Stimulated activated CD4-positive, alpha-beta T cell treated with anti-CD3 and anti-CD28 coated beads, Interleukin-1b, Interleukin-23, amount 100 ng/mL, for 4 hours (primary cell): ENCODE measurements around the gene SH3PXD2A.

ENCODE experiments used
- DNase-seq, 2 donors: peaks; one replicate each; pipeline ENCODE4 v3.0.0-alpha.2; 2020; ENCODE audit warnings: low read depth in 2 of 2

Gene SH3PXD2A

DNA sequence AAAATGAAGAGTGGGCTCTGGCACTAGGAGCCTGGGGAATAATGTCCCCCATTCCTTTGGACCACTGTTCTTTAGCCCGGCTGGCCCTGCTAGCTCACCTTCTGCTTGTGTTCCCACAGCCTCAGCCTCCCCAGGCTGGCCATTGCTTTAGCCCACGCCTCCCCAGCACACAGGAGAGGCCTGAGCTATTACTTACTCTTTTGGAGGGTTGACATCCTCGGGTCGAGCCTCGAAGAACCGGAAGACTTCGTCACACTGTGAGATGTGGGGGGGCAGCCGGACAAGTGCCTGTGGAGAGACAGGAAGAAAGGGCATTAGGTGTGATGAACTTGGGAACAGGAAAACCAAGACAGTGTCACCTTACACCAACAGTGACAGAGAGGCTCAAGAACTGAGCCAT is 131.3 kb downstream of the SH3PXD2A start:
- no peak for DNase-seq

DNA sequence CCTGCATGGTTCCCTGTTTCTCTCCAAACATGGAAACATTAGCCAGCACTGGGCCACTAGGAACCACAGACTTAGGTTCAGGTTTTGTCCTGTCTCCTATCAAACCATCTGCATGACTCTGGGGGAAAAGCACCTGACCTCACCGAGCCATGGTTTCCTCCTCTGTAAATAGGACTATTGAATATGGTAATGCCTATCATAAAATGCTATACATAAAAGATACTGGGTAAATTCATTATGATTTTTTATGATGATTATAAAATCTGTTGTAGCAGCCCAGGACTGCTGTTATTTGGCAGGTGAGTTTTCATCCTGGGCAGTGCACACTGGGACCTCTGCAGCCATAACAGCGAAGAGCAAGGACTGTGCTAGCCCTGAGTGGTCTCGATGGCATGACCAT is 131.8 kb downstream of the SH3PXD2A start:
- no peak for DNase-seq

DNA sequence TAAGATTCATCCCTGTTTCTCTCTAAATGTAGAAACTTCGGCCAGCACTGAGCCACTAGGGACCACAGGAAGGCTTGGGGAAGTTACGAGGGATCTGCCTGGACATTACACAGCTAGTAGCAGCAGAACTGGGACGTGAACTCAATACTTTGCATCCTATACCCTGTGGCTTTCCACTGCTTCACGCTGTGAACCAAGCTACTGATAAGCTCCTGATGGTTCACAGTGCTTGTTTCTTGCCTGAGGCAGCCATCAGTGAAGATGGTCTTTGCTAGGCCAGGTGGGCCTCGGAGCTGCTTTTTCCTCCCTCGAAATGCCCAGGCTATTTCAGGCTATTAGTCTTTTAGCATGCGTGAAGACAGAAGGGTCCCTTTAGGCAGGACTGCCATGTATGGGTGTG is 132.7 kb downstream of the SH3PXD2A start:
- DNase-seq, result no peak

DNA sequence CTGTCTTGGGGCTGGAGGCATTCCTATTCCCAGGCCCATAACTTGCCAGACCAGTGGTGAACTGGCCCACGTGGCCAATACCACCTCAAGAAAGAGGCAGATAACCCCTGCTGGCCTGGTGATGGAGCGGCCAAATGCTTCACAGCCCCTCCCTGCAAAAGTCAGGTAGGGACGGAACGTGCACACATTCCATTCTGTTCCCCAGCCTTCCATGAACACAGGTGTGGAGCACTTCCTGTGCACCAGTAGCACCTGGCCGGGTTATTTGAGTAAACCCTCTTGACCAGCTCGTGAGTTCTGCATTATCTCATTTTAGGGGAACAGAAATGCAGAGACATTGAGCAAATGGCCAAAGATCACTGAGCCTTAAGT is 134.4 kb downstream of the SH3PXD2A start:
- DNase-seq, result no peak

GRCh38 chr10:103720328-103720963 is 134.9 kb downstream of the SH3PXD2A start:
- DNase-seq, result no peak

DNA sequence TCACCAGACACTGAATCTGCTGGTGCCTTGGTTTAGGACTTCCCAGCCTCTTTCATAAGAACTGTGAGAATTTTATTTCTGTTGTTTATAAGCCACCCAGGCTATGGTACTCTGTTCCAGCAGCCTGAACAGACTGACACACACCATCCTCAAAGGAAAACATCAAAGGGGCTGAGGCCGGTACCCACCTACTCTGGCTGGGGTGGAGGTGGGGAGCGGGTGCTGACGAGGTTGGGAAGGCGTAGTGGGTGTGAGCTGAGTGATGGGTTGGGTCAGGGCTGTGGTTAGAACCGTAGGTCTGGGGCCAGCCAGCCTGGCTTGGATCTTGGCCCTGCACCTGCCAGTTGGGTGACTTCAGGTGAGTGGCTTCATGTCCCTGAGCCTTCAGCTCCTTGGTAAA is 136.3 kb downstream of the SH3PXD2A start:
- no peak for DNase-seq

GRCh38 chr10:103718247-103718620 is 137.1 kb downstream of the SH3PXD2A start:
- no peak for DNase-seq

- no peak for DNase-seq
Observed at GRCh38 chr10:103717341-103718246, 137.8 kb downstream of the SH3PXD2A start.

GRCh38 chr10:103716206-103717160 is 138.9 kb downstream of the SH3PXD2A start:
- DNase-seq, result no peak

DNA sequence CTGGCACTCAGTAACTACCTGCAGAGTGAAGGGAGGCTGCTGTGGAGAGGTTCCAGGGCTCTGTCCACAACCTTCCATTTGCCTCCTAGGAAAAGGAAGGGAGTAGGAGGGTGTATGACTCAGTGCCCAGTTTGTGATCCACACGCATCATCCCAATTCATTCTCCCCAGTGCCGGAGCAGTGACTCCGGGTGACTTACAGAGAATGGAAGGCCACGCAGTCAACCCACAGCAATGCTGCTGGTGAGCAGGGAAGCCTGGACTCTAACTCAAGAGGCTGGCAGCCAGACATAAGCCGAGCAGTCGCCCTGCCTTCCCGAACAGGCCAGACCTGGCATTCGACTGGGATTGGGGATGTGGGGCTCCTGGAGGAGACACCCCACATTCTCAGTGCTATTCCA is 139.9 kb downstream of the SH3PXD2A start:
- no peak for DNase-seq

- no peak for DNase-seq
Observed at GRCh38 chr10:103714232-103714891, 141.0 kb downstream of the SH3PXD2A start.

DNA sequence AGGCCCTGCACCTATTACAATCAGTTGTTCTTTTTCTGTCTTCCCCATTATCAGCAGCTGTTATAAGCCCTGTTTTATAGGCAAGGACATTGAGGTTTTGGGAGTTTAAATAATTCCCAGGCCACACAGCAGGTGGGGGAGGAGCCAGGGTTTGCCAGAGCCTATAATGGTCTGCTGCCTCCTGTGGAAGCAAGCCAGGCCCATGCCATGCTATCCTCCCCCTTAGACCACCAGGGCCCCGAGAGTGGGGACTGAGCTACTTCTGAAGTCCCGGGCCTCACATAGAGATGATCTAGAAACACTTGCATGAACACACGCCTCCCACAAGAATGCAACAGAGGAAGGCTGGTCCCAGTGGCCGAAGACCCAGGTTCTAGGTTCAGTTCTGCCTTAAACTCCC is 141.7 kb downstream of the SH3PXD2A start:
- no peak for DNase-seq

GRCh38 chr10:103712898-103713498 is 142.4 kb downstream of the SH3PXD2A start:
- peak; percentile 77 for DNase-seq

DNA sequence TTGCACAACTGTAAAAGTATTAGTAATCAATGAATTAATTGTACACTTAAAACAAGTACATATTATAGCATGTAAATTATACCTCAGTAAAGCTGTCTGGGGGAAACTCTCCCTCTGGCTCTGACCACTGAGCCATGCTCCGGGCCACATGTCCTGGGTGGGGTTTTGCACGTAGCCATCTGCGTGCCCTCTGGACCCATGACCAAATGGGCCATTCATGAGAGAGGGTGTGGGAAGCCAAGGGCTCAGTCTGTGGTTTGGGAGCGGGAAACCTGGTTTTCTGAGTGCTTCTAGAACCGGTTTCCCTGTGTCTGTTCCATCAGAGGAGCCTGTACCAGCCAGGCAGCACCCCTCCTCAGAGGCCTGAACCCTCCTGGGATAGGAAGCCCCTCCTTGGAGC is 143.2 kb downstream of the SH3PXD2A start:
- DNase-seq, result no peak

- no peak for DNase-seq
Observed at GRCh38 chr10:103711351-103711994, 143.9 kb downstream of the SH3PXD2A start.

DNA sequence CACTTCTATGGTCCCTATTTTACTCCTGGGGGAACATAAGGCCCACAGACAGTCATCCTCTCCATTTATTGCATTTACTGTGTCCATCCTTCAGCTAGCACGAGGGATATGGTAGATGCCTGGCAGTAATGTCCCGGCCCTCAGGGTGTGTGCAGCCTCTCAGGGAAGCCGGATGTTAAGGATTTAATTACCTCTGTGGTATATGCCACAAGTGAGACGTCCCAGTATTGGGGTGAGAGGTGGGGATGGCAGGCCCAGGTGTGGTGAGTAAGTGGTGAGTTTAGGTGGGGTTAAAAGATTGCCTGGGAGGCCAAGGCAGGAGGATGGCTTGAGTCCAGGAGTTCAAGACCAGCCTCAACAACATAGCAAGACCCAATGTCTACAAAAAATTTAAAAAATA is 144.9 kb downstream of the SH3PXD2A start:
- no peak for DNase-seq

- DNase-seq, result no peak
Observed at GRCh38 chr10:103709341-103709920, 145.9 kb downstream of the SH3PXD2A start.

DNA sequence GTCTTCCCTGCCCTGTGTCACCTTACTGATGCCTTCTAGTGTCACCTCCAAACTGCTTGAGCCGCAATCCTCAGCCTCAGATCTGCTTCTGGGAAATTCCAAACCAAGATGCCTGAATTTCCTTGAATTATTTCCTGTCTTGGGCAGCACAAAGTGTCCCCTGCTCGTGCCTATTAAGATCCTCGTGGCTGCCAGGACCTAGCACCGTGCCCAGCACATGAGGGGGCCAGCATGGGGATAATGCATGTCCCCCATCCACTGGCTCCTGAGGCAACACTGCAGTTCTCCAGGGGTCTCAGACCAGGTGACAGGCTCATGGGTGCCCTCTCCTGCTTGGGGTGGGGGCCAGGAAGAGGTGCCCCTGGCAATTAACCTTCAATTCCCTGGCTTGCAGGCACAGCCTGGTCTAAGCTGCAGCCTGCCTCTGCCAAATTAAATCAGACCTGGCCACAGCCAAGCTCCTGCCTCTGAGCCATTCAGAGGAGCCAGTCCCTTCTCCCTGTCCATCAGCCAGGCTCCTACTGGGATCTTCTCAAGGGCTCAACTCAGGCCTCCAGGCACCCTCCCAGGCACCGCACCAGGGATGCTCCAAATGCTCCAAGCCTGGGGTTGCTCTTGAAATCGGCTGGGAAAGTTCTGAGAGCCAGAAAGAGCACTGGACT is 146.6 kb downstream of the SH3PXD2A start:
- DNase-seq, result no peak

GRCh38 chr10:103707956-103708626 is 147.3 kb downstream of the SH3PXD2A start:
- no peak for DNase-seq
